ENCODE measurements around the gene MED9.

The MED9 gene

GRCh38 chr17:17492571-17492970 is 15.8 kb downstream of the MED9 start:
- DNase-seq, result no peak

DNA sequence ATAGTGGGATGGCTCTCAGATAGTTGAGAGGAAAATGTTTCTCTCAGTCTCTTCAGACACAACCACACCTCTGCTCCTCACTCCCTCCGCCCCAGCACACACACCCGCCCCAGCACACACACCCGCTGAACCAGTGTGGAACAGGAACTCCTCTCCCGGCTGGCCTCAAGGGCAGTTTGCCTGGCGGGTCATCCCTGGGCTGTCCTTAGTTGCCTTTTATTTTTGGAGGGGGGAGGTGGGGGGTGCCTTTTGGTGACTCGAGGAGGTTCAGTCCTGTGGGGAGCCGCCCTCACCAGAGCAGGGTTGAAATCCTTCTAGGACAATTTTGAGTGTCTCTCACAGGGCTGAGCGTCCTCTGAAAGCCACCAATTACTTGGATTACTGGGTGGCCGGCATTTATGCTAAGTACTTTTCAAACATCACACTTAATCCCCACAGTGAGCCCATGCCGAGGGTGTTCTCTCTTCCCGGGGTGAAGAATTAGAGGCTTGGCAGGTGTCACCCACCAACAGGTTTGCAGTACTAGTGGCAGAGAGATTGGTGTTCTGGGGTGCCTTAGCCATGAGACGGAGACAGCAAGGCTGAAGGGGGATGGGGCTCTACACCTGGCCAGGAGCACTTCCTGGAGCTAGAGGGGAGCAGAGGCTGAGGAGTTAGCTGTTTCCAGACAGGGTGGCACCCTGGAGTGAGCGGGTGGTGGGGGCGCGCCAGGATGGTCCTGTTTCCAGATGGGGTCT is 16.6 kb downstream of the MED9 start:
- DNase-seq, result no peak

DNA sequence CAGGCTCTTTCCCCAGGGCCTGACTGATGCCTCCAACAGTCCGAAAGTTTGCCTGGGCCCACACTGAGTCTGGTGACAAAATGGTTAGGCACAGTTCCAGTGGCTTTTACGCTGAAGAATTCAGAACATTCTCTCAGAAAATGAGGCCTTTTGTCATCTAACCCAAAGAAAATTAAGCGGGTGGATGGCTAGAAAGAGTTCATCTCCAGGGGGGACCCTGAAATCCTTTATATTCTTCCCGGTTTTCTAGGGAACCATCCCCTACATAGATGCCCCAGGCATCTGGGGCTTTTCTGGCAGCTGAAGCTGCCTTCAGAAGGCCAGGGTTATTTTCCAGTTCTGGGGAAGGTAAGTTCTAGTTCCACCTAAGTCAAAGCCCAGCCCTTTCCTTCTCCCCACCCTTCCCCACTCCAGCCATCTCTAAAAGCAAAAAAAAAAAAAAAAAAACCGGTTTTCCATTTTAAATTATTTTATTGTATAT is 17.2 kb downstream of the MED9 start:
- no peak for DNase-seq

- no peak for DNase-seq
Observed at GRCh38 chr17:17494499-17494869, 17.7 kb downstream of the MED9 start.

- DNase-seq, result peak; percentile 21
Observed at GRCh38 chr17:17494870-17495535, 18.2 kb downstream of the MED9 start.

GRCh38 chr17:17495536-17496188 is 18.9 kb downstream of the MED9 start:
- no peak for DNase-seq

GRCh38 chr17:17496189-17497064 is 19.6 kb downstream of the MED9 start, which contains the start of gene RASD1:
RASD1 (minus strand) TSS chr17:17496395; CDS start chr17:17496181, 214 bp downstream.
- peak; percentile 95 for DNase-seq

GRCh38 chr17:17497065-17497844 is 20.5 kb downstream of the MED9 start:
- no peak for DNase-seq

- no peak for DNase-seq
Observed at GRCh38 chr17:17497845-17498520, 21.2 kb downstream of the MED9 start.

- no peak for DNase-seq
Observed at GRCh38 chr17:17498606-17499301, 22.0 kb downstream of the MED9 start.

GRCh38 chr17:17499402-17500145 is 22.8 kb downstream of the MED9 start:
- DNase-seq, result no peak

GRCh38 chr17:17500999-17501605 is 24.3 kb downstream of the MED9 start:
- DNase-seq, result no peak

DNA sequence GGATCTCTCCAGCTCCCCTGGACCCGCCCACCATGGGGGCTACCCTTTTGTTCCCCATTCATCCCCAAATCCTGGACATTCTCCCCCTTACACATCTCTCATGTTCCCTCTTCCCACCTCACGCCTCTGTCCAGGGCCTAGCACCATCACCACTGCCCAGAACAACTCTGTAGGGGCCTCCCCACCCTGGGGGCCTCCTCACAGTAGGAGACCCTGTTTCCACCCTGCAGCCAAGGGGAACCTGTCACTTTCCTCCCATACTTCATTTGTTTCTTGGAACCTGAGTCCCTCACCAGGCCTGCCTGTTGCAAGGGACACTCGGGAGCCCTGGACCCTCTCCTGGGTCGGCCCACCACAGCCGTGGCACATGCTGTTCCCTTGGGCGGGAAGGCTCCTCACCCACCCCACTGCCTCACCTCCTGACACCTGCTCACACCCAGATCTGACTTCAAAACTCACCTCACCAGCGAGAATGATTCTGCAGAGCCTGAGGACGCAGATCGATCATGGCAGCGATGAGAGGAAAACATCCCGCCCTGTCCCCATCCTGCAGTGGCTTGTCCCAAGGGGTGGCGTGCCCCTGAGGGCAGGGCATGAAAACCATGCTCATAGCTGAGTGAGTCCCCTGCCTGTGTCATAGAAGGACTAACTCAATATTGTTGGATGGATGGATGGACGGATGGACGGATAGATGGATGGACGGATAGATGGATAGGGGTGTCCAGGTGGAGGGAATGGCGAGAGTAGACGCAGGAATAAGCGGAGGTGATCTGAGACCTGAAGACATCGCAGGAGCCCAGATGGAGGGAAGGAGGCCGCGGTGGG is 26.2 kb downstream of the MED9 start:
- no peak for DNase-seq

- no peak for DNase-seq
Observed at GRCh38 chr17:17503566-17504130, 26.8 kb downstream of the MED9 start.

DNA sequence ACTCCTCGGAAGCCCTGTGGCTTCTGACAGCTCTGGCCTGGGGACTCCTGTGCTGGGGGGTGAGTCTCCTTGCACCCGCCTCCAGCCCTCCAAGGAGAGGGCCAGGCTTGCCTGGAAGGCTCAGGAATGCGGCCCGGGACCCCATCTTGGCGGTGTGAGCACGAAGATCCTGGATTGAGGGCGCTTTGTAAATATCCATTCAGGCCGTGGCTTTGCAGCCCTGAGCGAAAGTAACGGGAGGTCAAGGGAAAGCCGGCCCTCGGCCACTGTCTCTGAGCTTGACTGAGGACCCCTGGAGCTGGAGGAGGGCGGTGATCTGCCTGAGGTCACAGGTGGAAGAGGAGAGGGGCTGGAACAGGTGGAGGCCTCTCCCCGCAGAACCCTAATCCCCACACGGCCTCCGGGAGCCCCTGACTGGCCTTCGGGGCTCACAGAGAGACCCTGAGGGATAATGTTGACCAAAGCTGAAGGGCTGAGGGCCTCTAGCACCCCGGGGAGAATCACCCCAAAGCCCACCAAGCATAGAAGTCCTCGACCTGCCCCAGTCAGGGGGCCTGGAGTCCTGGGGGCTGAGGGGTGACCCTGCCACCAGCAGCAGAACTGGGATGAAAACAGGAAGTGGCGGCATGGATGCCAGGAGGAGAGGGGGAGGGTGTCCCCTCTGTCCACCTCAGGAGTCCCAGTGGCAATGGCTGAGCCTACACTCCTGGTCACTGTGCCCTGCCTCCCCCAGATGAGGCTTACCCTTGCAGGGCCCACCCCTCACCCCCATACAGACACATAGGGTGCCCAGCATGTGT is 27.7 kb downstream of the MED9 start:
- no peak for DNase-seq

GRCh38 chr17:17505151-17505550 is 28.4 kb downstream of the MED9 start:
- DNase-seq, result no peak

DNA sequence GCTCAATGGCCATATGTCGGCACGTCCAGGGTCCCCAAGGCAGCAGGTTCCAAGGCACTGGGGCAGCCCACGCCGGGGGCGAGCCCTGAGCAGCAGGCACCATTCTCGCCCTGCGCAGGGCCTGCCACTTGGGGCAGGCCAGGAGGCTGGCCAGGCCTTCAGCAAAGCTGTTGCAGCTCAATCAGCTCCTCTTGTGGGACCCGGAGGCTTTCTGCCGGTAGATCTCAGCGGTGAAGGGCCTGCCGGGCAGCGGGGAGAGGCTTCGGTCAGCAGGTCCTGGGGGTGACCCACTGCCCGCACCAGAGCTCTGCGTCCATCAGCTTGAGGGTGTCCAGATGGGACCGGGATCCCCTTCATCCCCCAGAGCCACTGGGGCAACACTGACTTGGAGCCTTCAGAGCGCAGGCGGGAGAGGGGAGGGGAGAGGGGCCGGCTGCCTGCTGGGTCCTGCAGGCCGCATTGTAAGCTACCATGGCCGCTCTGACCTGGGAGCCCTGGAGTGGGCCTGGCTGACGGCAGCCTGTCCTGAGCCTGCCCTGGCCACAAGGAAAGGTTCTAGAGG is 28.9 kb downstream of the MED9 start:
- no peak for DNase-seq
